ENCODE results near the gene SCAMP4.

DNA sequence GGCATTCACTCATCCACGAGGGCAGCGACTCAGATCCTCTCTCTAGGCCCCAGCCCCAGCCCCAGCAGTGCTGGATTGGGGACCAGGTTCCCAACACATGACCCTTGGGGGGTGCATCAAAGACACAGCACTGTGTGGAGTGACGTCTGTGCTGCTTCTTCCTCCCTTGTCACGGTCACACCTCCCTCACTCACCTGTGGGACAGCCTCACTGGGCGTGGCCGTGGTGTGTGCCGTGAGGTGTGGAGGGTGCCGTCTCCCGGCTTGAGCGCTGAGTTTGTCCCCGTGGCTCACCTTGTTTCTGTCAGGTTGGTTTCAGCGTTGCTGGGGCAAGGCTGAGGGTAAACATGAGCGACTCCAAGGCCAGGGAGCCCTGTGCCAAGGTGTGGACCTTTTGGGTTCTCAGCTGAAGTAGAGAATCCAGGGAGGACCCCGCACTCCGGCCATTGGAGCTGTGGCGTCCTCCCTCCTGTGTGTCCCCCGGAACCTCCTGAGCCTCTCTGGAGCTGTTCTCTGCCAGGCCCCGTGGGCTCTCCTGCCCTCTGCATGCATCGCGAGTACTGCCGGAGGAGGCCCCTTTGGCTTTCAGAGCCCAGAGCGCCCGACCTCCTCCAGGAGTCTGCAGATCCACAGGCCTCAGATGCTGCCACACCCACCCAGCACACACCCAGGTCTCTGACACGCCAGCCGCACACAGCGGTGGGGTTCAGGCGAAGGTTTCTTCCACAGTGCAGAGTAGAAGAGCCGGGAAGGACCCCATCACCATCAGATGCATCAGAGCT, 69.4 kb downstream of the SCAMP4 start:
- TF ChIP-seq, protein P1, sequence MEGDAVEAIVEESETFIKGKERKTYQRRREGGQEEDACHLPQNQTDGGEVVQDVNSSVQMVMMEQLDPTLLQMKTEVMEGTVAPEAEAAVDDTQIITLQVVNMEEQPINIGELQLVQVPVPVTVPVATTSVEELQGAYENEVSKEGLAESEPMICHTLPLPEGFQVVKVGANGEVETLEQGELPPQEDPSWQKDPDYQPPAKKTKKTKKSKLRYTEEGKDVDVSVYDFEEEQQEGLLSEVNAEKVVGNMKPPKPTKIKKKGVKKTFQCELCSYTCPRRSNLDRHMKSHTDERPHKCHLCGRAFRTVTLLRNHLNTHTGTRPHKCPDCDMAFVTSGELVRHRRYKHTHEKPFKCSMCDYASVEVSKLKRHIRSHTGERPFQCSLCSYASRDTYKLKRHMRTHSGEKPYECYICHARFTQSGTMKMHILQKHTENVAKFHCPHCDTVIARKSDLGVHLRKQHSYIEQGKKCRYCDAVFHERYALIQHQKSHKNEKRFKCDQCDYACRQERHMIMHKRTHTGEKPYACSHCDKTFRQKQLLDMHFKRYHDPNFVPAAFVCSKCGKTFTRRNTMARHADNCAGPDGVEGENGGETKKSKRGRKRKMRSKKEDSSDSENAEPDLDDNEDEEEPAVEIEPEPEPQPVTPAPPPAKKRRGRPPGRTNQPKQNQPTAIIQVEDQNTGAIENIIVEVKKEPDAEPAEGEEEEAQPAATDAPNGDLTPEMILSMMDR (IDR thresholded peaks at IDR 0.05; ENCODE audit: low read depth, low read length): no peak
- no peak for TF ChIP-seq EZH2phosphoT487 (IDR thresholded peaks at IDR 0.05; ENCODE audit: low read depth)

All from OCI-LY3 (cell line).